GM19238 (cell line): ENCODE measurements around the gene INHBC.
"Not testable (repeated sequence)": the region's sequence is repeated elsewhere in the genome, so short reads cannot be mapped to it uniquely, and the experiment has no call there.

Source experiments
- DNase-seq: peaks from one replicate; pipeline ENCODE4 v3.0.0; 2011; ENCODE audit warnings: low spot score; ENCODE audit not compliant: insufficient read length

INHBC gene

GRCh38 chr12:57434517-57435223 is at the start of gene INHBC:
TSS of gene INHBC (plus strand) at chr12:57434784. CDS start at chr12:57434887, 103 bp downstream.
- DNase-seq = no peak

GRCh38 chr12:57385586-57385985 is 49.0 kb upstream of the INHBC start:
- peak; percentile 9 for DNase-seq

- DNase-seq = no peak
Observed at GRCh38 chr12:57386187-57386720, 48.3 kb upstream of the INHBC start.

GRCh38 chr12:57388425-57388824 is 46.2 kb upstream of the INHBC start:
- DNase-seq = no peak

- DNase-seq = no peak
Observed at GRCh38 chr12:57389033-57389432, 45.6 kb upstream of the INHBC start.

GRCh38 chr12:57390174-57390573 is 44.4 kb upstream of the INHBC start:
- no peak for DNase-seq

- DNase-seq = no peak
Observed at GRCh38 chr12:57395121-57395520, 39.5 kb upstream of the INHBC start.

GRCh38 chr12:57397441-57397840 is 37.1 kb upstream of the INHBC start:
- DNase-seq = no peak

GRCh38 chr12:57399718-57400463 is 34.7 kb upstream of the INHBC start:
- not testable (repeated sequence) for DNase-seq

- DNase-seq = no peak
Observed at GRCh38 chr12:57401165-57401564, 33.4 kb upstream of the INHBC start.

- DNase-seq = not testable (repeated sequence)
Observed at GRCh38 chr12:57402156-57402555, 32.4 kb upstream of the INHBC start.

- no peak for DNase-seq
Observed at GRCh38 chr12:57404966-57405640, 29.5 kb upstream of the INHBC start.

GRCh38 chr12:57410534-57410933 is 24.1 kb upstream of the INHBC start:
- DNase-seq = no peak

- DNase-seq = not testable (repeated sequence)
Observed at GRCh38 chr12:57414160-57414559, 20.4 kb upstream of the INHBC start.

- DNase-seq = no peak
Observed at GRCh38 chr12:57415088-57415487, 19.5 kb upstream of the INHBC start.

GRCh38 chr12:57416039-57416996 is 18.3 kb upstream of the INHBC start:
- no peak for DNase-seq

- DNase-seq = no peak
Observed at GRCh38 chr12:57418255-57418654, 16.3 kb upstream of the INHBC start.

GRCh38 chr12:57419495-57419894 is 15.1 kb upstream of the INHBC start:
- no peak for DNase-seq

- no peak for DNase-seq
Observed at GRCh38 chr12:57420482-57420881, 14.1 kb upstream of the INHBC start.

- DNase-seq = not testable (repeated sequence)
Observed at GRCh38 chr12:57426948-57427347, 7.6 kb upstream of the INHBC start.

GRCh38 chr12:57428965-57429364 is 5.6 kb upstream of the INHBC start:
- DNase-seq = no peak
